ENCODE data around the gene HDAC11. TPM values are rescaled to one million over a fixed set of nuclear protein-coding genes. Genes with fewer than 3 reads are reported as not detected.

HDAC11 gene
- total and polyA plus RNA-seq, 8 donors: 14.0 to 22.0 (median 20.8) TPM

GRCh38 chr3:13504161-13504831, 24.2 kb downstream of the HDAC11 start:
- no peak for TF ChIP-seq CTCF (IDR thresholded peaks at IDR 0.05)
- Histone ChIP-seq H3K4me3 (no peak overlapping the region), H3K27me3 (no peaks in the 10 kb centered on the region), H3K9me3 (no peaks in the 10 kb centered on the region), H3K4me1 (no peaks in the 10 kb centered on the region), H3K27ac (no peak overlapping the region), H3K36me3 (peaks cover 0 to 11% of the 10 kb centered on the region in 2 donors)
- DNase-seq: no peak
- no peak for ATAC-seq
- intact Hi-C loops (cut with DNase I): loop anchor here in 1 of 2 donors (10.0 kb wide), 1 partner anchor 151 kb away; no protein-coding TSS in a partner anchor

GRCh38 chr3:13505147-13506130, 25.3 kb downstream of the HDAC11 start:
- intact Hi-C loops (cut with DNase I): loop anchor here in 1 of 2 donors (10.0 kb wide), 1 partner anchor 149 kb away; no protein-coding TSS in a partner anchor
- DNase-seq (no peak), ATAC-seq (no peak)
- Histone ChIP-seq H3K9me3 (no peaks in the 10 kb centered on the region), H3K36me3 (peaks cover 0 to 11% of the 10 kb centered on the region in 2 donors), H3K4me3 (no peak overlapping the region), H3K4me1 (no peaks in the 10 kb centered on the region), H3K27me3 (no peaks in the 10 kb centered on the region), H3K27ac (no peak overlapping the region)
- TF ChIP-seq CTCF (IDR thresholded peaks at IDR 0.05): no peak

GRCh38 chr3:13506239-13506638, 26.1 kb downstream of the HDAC11 start:
- H3K36me3 ChIP-seq: peaks cover 0 to 11% of the 10 kb centered on the region in 2 donors
- no peak overlapping the region for H3K4me3 ChIP-seq
- ATAC-seq (no peak), DNase-seq (no peak)
- no peaks in the 10 kb centered on the region for H3K4me1 ChIP-seq
- no peak overlapping the region for H3K27ac ChIP-seq
- TF ChIP-seq CTCF (IDR thresholded peaks at IDR 0.05): no peak
- no peaks in the 10 kb centered on the region for H3K27me3 ChIP-seq
- H3K9me3 ChIP-seq: no peaks in the 10 kb centered on the region
- intact Hi-C loops (cut with DNase I): loop anchor here in 1 of 2 donors (10.0 kb wide), 1 partner anchor 149 kb away; no protein-coding TSS in a partner anchor

- ATAC-seq: no peak
- TF ChIP-seq CTCF (IDR thresholded peaks at IDR 0.05): no peak
- no peak for DNase-seq
- Histone ChIP-seq H3K27me3 (no peaks in the 10 kb centered on the region), H3K9me3 (no peaks in the 10 kb centered on the region), H3K27ac (no peak overlapping the region), H3K4me1 (no peaks in the 10 kb centered on the region), H3K4me3 (no peak overlapping the region), H3K36me3 (peaks cover 0 to 11% of the 10 kb centered on the region in 2 donors)
- intact Hi-C loops (cut with DNase I): loop anchor here in 1 of 2 donors (10.0 kb wide), 1 partner anchor 148 kb away; no protein-coding TSS in a partner anchor
These were observed 26.6 kb downstream of the HDAC11 start for GRCh38 chr3:13506680-13507079.

- Histone ChIP-seq H3K4me1 (no peaks in the 10 kb centered on the region), H3K27me3 (no peaks in the 10 kb centered on the region), H3K36me3 (peaks cover 0 to 11% of the 10 kb centered on the region in 2 donors), H3K4me3 (no peak overlapping the region), H3K9me3 (no peaks in the 10 kb centered on the region), H3K27ac (no peak overlapping the region)
- TF ChIP-seq CTCF (IDR thresholded peaks at IDR 0.05): no peak
- DNase-seq (no peak), ATAC-seq (no peak)
- intact Hi-C loops (cut with DNase I): loop anchor here in 1 of 2 donors (10.0 kb wide), 1 partner anchor 148 kb away; no protein-coding TSS in a partner anchor
These were observed 27.1 kb downstream of the HDAC11 start for GRCh38 chr3:13507247-13507569.
